GM23338 (cell line): ENCODE results near the gene PODN. TPM values are rescaled to one million over a fixed set of nuclear protein-coding genes. Genes with fewer than 3 reads are reported as not detected.

Experiments used
- ATAC-seq: fragments of 200-7000 bp; cut with Tn5 transposase; 3 replicates; pipeline ENCODE4 v1.9.1; 2020
- DNase-seq: peaks from one replicate; pipeline ENCODE4 v3.0.0-alpha.2; 2015; ENCODE audit warnings: low spot score
- H2AFZ ChIP-seq: fragments of 200-600 bp; sonication (generic); 2 replicates; pipeline ENCODE4 v1.8.0; 2016; ENCODE audit warnings: antibody characterized with exemption, mild to moderate bottlenecking, moderate library complexity
- H3F3A ChIP-seq: fragments of 200-600 bp; sonication (generic); replicated peaks from 2 replicates; pipeline ENCODE4 v1.8.0; 2017; ENCODE audit warnings: antibody characterized with exemption, mixed run types, low read depth
- H3K27ac ChIP-seq: fragments of 200-600 bp; sonication (generic); 2 replicates; pipeline ENCODE4 v1.6.1; 2016; ENCODE audit warnings: low read depth
- H3K27me3 ChIP-seq: fragments of 200-600 bp; sonication (generic); 2 replicates; pipeline ENCODE4 v1.8.0; 2016; ENCODE audit warnings: mild to moderate bottlenecking, mixed run types, moderate library complexity; ENCODE audit not compliant: insufficient read depth
- H3K36me3 ChIP-seq: fragments of 200-600 bp; sonication (generic); 2 replicates; pipeline ENCODE4 v1.8.0; 2016; ENCODE audit warnings: mild to moderate bottlenecking; ENCODE audit not compliant: insufficient read depth
- H3K4me1 ChIP-seq: fragments of 200-600 bp; sonication (generic); 2 replicates; pipeline ENCODE4 v1.8.0; 2016; ENCODE audit warnings: mild to moderate bottlenecking, moderate library complexity; ENCODE audit not compliant: insufficient read depth
- H3K4me2 ChIP-seq: fragments of 200-600 bp; sonication (generic); 2 replicates; pipeline ENCODE4 v1.7.1; 2017; ENCODE audit warnings: mixed run types
- H3K4me3 ChIP-seq: fragments of 200-600 bp; sonication (generic); 2 replicates; pipeline ENCODE4 v1.6.1; 2016; ENCODE audit warnings: mixed run types
- H3K79me2 ChIP-seq: fragments of 200-600 bp; sonication (generic); replicated peaks from 2 replicates; pipeline ENCODE4 v1.8.0; 2017; ENCODE audit warnings: mild to moderate bottlenecking; ENCODE audit not compliant: insufficient read depth
- H3K9me2 ChIP-seq: fragments of 200-600 bp; sonication (generic); 2 replicates; pipeline ENCODE4 v1.8.0; 2017; ENCODE audit not compliant: insufficient read depth
- H4K20me1 ChIP-seq: fragments of 200-600 bp; sonication (generic); replicated peaks from 2 replicates; pipeline ENCODE4 v1.8.0; 2017; ENCODE audit warnings: mild to moderate bottlenecking; ENCODE audit not compliant: insufficient read depth
- H3K27ac Mint-ChIP-seq: 2 replicates; pipeline ENCODE4 v1.8.0; 2020; ENCODE audit warnings: inconsistent platforms, mild to moderate bottlenecking, moderate library complexity, mixed read lengths
- H3K27me3 Mint-ChIP-seq: 3 replicates; pipeline ENCODE4 v1.8.0; 2022; ENCODE audit warnings: low read depth, mild to moderate bottlenecking, moderate library complexity, mixed read lengths, inconsistent platforms; ENCODE audit not compliant: insufficient read depth, poor library complexity
- H3K36me3 Mint-ChIP-seq: 3 replicates; pipeline ENCODE4 v1.8.0; 2021; ENCODE audit warnings: low read depth, mild to moderate bottlenecking, inconsistent platforms, moderate library complexity, mixed read lengths
- H3K4me1 Mint-ChIP-seq: 3 replicates; pipeline ENCODE4 v1.8.0; 2020; ENCODE audit warnings: mild to moderate bottlenecking, inconsistent platforms, mixed read lengths
- H3K4me3 Mint-ChIP-seq: 3 replicates; pipeline ENCODE4 v1.8.0; 2021; ENCODE audit warnings: moderate library complexity, mild to moderate bottlenecking, inconsistent platforms, mixed read lengths
- H3K9me3 Mint-ChIP-seq: 3 replicates; pipeline ENCODE4 v1.8.0; 2020; ENCODE audit warnings: moderate library complexity, mild to moderate bottlenecking, inconsistent platforms, mixed read lengths
- CREB1 ChIP-seq: fragments of 250-450 bp; sonication (Bioruptor Pico); IDR thresholded peaks from 2 replicates; pipeline ENCODE4 v1.5.0; 2020; ENCODE audit warnings: low read depth, mild to moderate bottlenecking, moderate library complexity
- CTCF ChIP-seq, 2 experiments: fragments of 200-600 bp in 1 of 2; sonication (generic) in 1 of 2; conservative IDR thresholded peaks; 2 replicates each; pipeline versions ENCODE4 v1.5.1 to v1.6.1; 2016 to 2017; ENCODE audit warnings: antibody characterized with exemption in 2 of 2, low read depth in 2 of 2, mild to moderate bottlenecking in 2 of 2, moderate library complexity in 1 of 2
- EZH2 ChIP-seq: fragments of 200-600 bp; sonication (generic); IDR thresholded peaks from one replicate; pipeline ENCODE4 v1.8.0; 2017; ENCODE audit warnings: antibody characterized with exemption, mild to moderate bottlenecking, low read depth; ENCODE audit not compliant: unreplicated experiment
- EZH2phosphoT487 ChIP-seq: fragments of 200-600 bp; sonication (generic); IDR thresholded peaks from one replicate; pipeline ENCODE4 v1.8.1; 2018; ENCODE audit warnings: antibody characterized with exemption; ENCODE audit not compliant: unreplicated experiment
- JUNB ChIP-seq: IDR thresholded peaks from one replicate; pipeline ENCODE4 v1.6.1; 2016; ENCODE audit warnings: antibody characterized with exemption; ENCODE audit not compliant: unreplicated experiment
- NANOG ChIP-seq: IDR thresholded peaks from 2 replicates; pipeline ENCODE4 v1.6.1; 2016; ENCODE audit warnings: antibody characterized with exemption, borderline replicate concordance
- POLR2AphosphoS5 ChIP-seq: IDR thresholded peaks from 2 replicates; pipeline ENCODE4 v1.6.1; 2016; ENCODE audit warnings: antibody characterized with exemption, low read depth
- REST ChIP-seq: IDR thresholded peaks from one replicate; pipeline ENCODE4 v1.6.1; 2018; ENCODE audit warnings: antibody characterized with exemption; ENCODE audit not compliant: unreplicated experiment
- ZNF331 ChIP-seq: fragments of 250-450 bp; sonication (Bioruptor Pico); IDR thresholded peaks from 2 replicates; pipeline ENCODE4 v1.5.0; 2020; ENCODE audit warnings: low read depth, mild to moderate bottlenecking, moderate library complexity
- ZNF462 ChIP-seq: fragments of 250-450 bp; sonication (Bioruptor Pico); IDR thresholded peaks from 2 replicates; pipeline ENCODE4 v1.5.0; 2020; ENCODE audit warnings: mild to moderate bottlenecking, moderate library complexity
- polyA plus RNA-seq: library from polyadenylated mRNA; unstranded; fragments of >200 nt; fragmentation: Nextera tagmentation; extraction: Ambion mirVana; gene quantifications from 2 replicates; pipeline ENCODE4 v1.2.1, GENCODE V29; 2016
- total RNA-seq: library from RNA; depleted of rRNA; stranded (reverse); fragments of >200 nt; shearing (Covaris generic); gene quantifications from 2 replicates; pipeline ENCODE4 v1.2.3, GENCODE V29; 2014

Gene PODN
- total and polyA plus RNA-seq, 2 experiments from 2014 or later = 0.16 to 0.24 TPM

- DNase-seq (no peak), ATAC-seq (peak; percentile 11)
- Mint-ChIP-seq H3K27me3 (peaks cover 11% of the 10 kb centered on the region), H3K36me3 (peaks cover 3% of the 10 kb centered on the region; the same call in 1 of the 3 replicates), H3K4me1 (peaks cover 24% of the 10 kb centered on the region), H3K9me3 (no peaks in the 10 kb centered on the region), H3K4me3 (no peak overlapping the region), H3K27ac (no peak overlapping the region)
- Histone ChIP-seq H3K9me2 (no peaks in the 10 kb centered on the region), H3F3A (no peaks in the 10 kb centered on the region), H4K20me1 (no peaks in the 10 kb centered on the region), H3K27ac (no peak overlapping the region), H3K4me1 (peaks cover 4% of the 10 kb centered on the region; the same call in 1 of the 2 replicates), H2AFZ (peak overlapping the region; percentile 59; the same call in 1 of the 2 replicates), H3K4me3 (no peak overlapping the region), H3K79me2 (no peaks in the 10 kb centered on the region), H3K36me3 (no peaks in the 10 kb centered on the region), H3K4me2 (no peak overlapping the region), H3K27me3 (no peaks in the 10 kb centered on the region)
- no peak for TF ChIP-seq CREB1
- TF ChIP-seq REST = no peak
- no peak for TF ChIP-seq POLR2AphosphoS5
- TF ChIP-seq EZH2phosphoT487 = no peak
- TF ChIP-seq JUNB = no peak
- TF ChIP-seq NANOG = no peak
- TF ChIP-seq ZNF331 = no peak
These were observed 61.0 kb downstream of the PODN start for GRCh38 chr1:53122961-53123413.

- no peak for ATAC-seq
- Histone ChIP-seq H4K20me1 (no peaks in the 10 kb centered on the region), H3F3A (no peaks in the 10 kb centered on the region), H3K4me3 (no peak overlapping the region), H3K9me2 (no peaks in the 10 kb centered on the region), H3K27me3 (no peaks in the 10 kb centered on the region), H3K79me2 (no peaks in the 10 kb centered on the region), H2AFZ (no peak overlapping the region), H3K27ac (no peak overlapping the region), H3K36me3 (no peaks in the 10 kb centered on the region), H3K4me1 (peaks cover 4% of the 10 kb centered on the region; the same call in 1 of the 2 replicates), H3K4me2 (no peak overlapping the region)
- DNase-seq = no peak
- Mint-ChIP-seq H3K36me3 (peaks cover 3% of the 10 kb centered on the region; the same call in 1 of the 3 replicates), H3K27me3 (peaks cover 11% of the 10 kb centered on the region), H3K27ac (no peak overlapping the region), H3K4me1 (peaks cover 24% of the 10 kb centered on the region), H3K9me3 (no peaks in the 10 kb centered on the region), H3K4me3 (no peak overlapping the region)
- TF ChIP-seq NANOG (no peak), CTCF (conservative IDR thresholded peaks at IDR 0.05; ENCODE audit: low read depth in 2 of 2) (no peak), POLR2AphosphoS5 (no peak), EZH2 (no peak), ZNF331 (no peak), ZNF462 (CRISPR knock-in tag) (no peak)
These were observed 61.6 kb downstream of the PODN start for GRCh38 chr1:53123453-53124140.
